Middle frontal gyrus (tissue), 1 donor: ENCODE measurements around the gene SORCS3.

Source experiments
- DNase-seq: peaks from one replicate; pipeline ENCODE4 v3.0.0-alpha.2; 2015; ENCODE audit warnings: low spot score; ENCODE audit errors: extremely low spot score

Gene SORCS3

GRCh38 chr10:105252911-105253310 is 611.8 kb downstream of the SORCS3 start:
- no peak for DNase-seq

GRCh38 chr10:105253515-105254212 is 612.6 kb downstream of the SORCS3 start:
- no peak for DNase-seq

- no peak for DNase-seq
Measured at GRCh38 chr10:105258036-105258673, 617.1 kb downstream of the SORCS3 start.

- no peak for DNase-seq
Measured at GRCh38 chr10:105258674-105259065, 617.6 kb downstream of the SORCS3 start.

GRCh38 chr10:105259201-105259600 is 618.1 kb downstream of the SORCS3 start:
- no peak for DNase-seq

- DNase-seq, result no peak
Measured at GRCh38 chr10:105262666-105263065, 621.6 kb downstream of the SORCS3 start.

- no peak for DNase-seq
Measured at GRCh38 chr10:105266966-105267539, 626.0 kb downstream of the SORCS3 start.

GRCh38 chr10:105268961-105269360 is 627.9 kb downstream of the SORCS3 start:
- DNase-seq, result no peak

GRCh38 chr10:105269689-105270088 is 628.6 kb downstream of the SORCS3 start:
- DNase-seq, result no peak

GRCh38 chr10:105274556-105275070 is 633.5 kb downstream of the SORCS3 start:
- DNase-seq, result no peak

- no peak for DNase-seq
Measured at GRCh38 chr10:105278439-105278838, 637.3 kb downstream of the SORCS3 start.

- DNase-seq, result no peak
Measured at GRCh38 chr10:105279101-105279500, 638.0 kb downstream of the SORCS3 start.

- no peak for DNase-seq
Measured at GRCh38 chr10:105280895-105281294, 639.8 kb downstream of the SORCS3 start.

GRCh38 chr10:105284476-105285215 is 643.6 kb downstream of the SORCS3 start:
- no peak for DNase-seq

- no peak for DNase-seq
Measured at GRCh38 chr10:105288026-105288425, 646.9 kb downstream of the SORCS3 start.

- DNase-seq, result no peak
Measured at GRCh38 chr10:105288613-105289012, 647.5 kb downstream of the SORCS3 start.

GRCh38 chr10:105291571-105291970 is 650.5 kb downstream of the SORCS3 start:
- DNase-seq, result no peak

GRCh38 chr10:105292236-105292635 is 651.1 kb downstream of the SORCS3 start:
- DNase-seq, result no peak
